Karpas-422 (cell line): Measurements from ENCODE around the gene DRAM1. TPM values are rescaled to one million over a fixed set of nuclear protein-coding genes. Genes with fewer than 3 reads are reported as not detected.
A peak's percentile ranks its signal among the peaks of the same experiment; 100 is the strongest.
"Not testable (repeated sequence)": the region's sequence is repeated elsewhere in the genome, so short reads cannot be mapped to it uniquely, and the experiment has no call there.

Experiments used
- DNase-seq: peaks from one replicate; pipeline ENCODE4 v3.0.0-alpha.2; 2015
- H2AFZ ChIP-seq: fragments of 200-600 bp; sonication (generic); 2 replicates; pipeline ENCODE4 v1.6.1; 2014; ENCODE audit warnings: antibody characterized with exemption, low read length, mixed read lengths
- H3K27ac ChIP-seq: fragments of 200-600 bp; sonication (generic); 2 replicates; pipeline ENCODE4 v1.5.1; 2014; ENCODE audit warnings: mild to moderate bottlenecking, low read length, moderate library complexity
- H3K27me3 ChIP-seq: fragments of 200-600 bp; sonication (generic); 2 replicates; pipeline ENCODE4 v1.6.1; 2014; ENCODE audit warnings: low read length, mixed read lengths
- H3K36me3 ChIP-seq: fragments of 200-600 bp; sonication (generic); 2 replicates; pipeline ENCODE4 v1.6.1; 2014; ENCODE audit warnings: low read length, mixed read lengths; ENCODE audit not compliant: insufficient read depth
- H3K4me1 ChIP-seq: fragments of 200-600 bp; sonication (generic); 2 replicates; pipeline ENCODE4 v1.6.1; 2014; ENCODE audit warnings: mild to moderate bottlenecking, low read length, mixed read lengths
- H3K4me2 ChIP-seq: fragments of 200-600 bp; sonication (generic); 2 replicates; pipeline ENCODE4 v1.6.1; 2014; ENCODE audit warnings: low read length, low read depth, mild to moderate bottlenecking; ENCODE audit not compliant: poor library complexity, severe bottlenecking
- H3K4me3 ChIP-seq: fragments of 200-600 bp; sonication (generic); 2 replicates; pipeline ENCODE4 v1.5.1; 2014; ENCODE audit warnings: mild to moderate bottlenecking, antibody characterized with exemption, low read length, mixed read lengths
- H3K79me2 ChIP-seq: fragments of 200-600 bp; sonication (generic); 2 replicates; pipeline ENCODE4 v1.6.1; 2014; ENCODE audit warnings: mild to moderate bottlenecking, low read length, mixed read lengths
- H3K9ac ChIP-seq: fragments of 200-600 bp; sonication (generic); 2 replicates; pipeline ENCODE4 v1.6.0; 2014; ENCODE audit warnings: low read length
- H3K9me2 ChIP-seq: fragments of 200-600 bp; sonication (generic), shearing (Covaris generic); replicated peaks from 2 replicates; pipeline ENCODE4 v1.6.0; 2014; ENCODE audit warnings: mild to moderate bottlenecking, low read length, moderate library complexity; ENCODE audit not compliant: insufficient read depth
- H3K9me3 ChIP-seq: fragments of 300-700, 200-600 bp; sonication (generic); 2 replicates; pipeline ENCODE4 v1.6.1; 2014; ENCODE audit warnings: low read length, mixed read lengths
- H4K20me1 ChIP-seq: fragments of 200-600 bp; sonication (generic); 2 replicates; pipeline ENCODE4 v1.6.1; 2014; ENCODE audit warnings: mild to moderate bottlenecking, antibody characterized with exemption, low read length, low read depth; ENCODE audit not compliant: insufficient read depth
- total RNA-seq: library from RNA; depleted of rRNA; stranded (reverse); fragments of >200 nt; shearing (Covaris generic); gene quantifications from 2 replicates; pipeline ENCODE4 v1.2.3, GENCODE V29; 2014; ENCODE audit warnings: low replicate concordance

The DRAM1 gene
- total RNA-seq, 1 experiment from 2014 or later, result not detected

- Histone ChIP-seq H3K9me2 (no peaks in the 10 kb centered on the region), H4K20me1 (no peaks in the 10 kb centered on the region), H3K27ac (no peak overlapping the region), H3K4me1 (no peaks in the 10 kb centered on the region), H3K36me3 (no peaks in the 10 kb centered on the region), H3K9me3 (no peaks in the 10 kb centered on the region), H3K79me2 (no peaks in the 10 kb centered on the region), H3K4me3 (no peak overlapping the region), H3K9ac (no peak overlapping the region), H2AFZ (no peak overlapping the region), H3K27me3 (no peaks in the 10 kb centered on the region), H3K4me2 (no peak overlapping the region)
- DNase-seq, result no peak
Measured at GRCh38 chr12:101902641-101903040, 25.3 kb downstream of the DRAM1 start.

- no peak for DNase-seq
- Histone ChIP-seq H3K79me2 (no peaks in the 10 kb centered on the region), H3K9me3 (no peaks in the 10 kb centered on the region), H4K20me1 (no peaks in the 10 kb centered on the region), H3K9me2 (no peaks in the 10 kb centered on the region), H3K9ac (no peak overlapping the region), H2AFZ (no peak overlapping the region), H3K27me3 (no peaks in the 10 kb centered on the region), H3K4me1 (peaks cover 7% of the 10 kb centered on the region; the same call in 1 of the 2 replicates), H3K36me3 (no peaks in the 10 kb centered on the region), H3K4me3 (no peak overlapping the region), H3K27ac (no peak overlapping the region), H3K4me2 (no peak overlapping the region)
Measured at GRCh38 chr12:101906226-101906625, 28.8 kb downstream of the DRAM1 start.

- H3K9ac ChIP-seq, result no peak overlapping the region
- H3K27me3 ChIP-seq, result no peaks in the 10 kb centered on the region
- H3K9me2 ChIP-seq, result no peaks in the 10 kb centered on the region
- H4K20me1 ChIP-seq, result no peaks in the 10 kb centered on the region
- peaks cover 7% of the 10 kb centered on the region; the same call in 1 of the 2 replicates for H3K4me1 ChIP-seq
- H3K36me3 ChIP-seq, result no peaks in the 10 kb centered on the region
- H3K9me3 ChIP-seq, result no peaks in the 10 kb centered on the region
- no peak overlapping the region for H2AFZ ChIP-seq
- H3K79me2 ChIP-seq, result no peaks in the 10 kb centered on the region
- no peak overlapping the region for H3K4me2 ChIP-seq
- DNase-seq, result no peak
- no peak overlapping the region for H3K4me3 ChIP-seq
- H3K27ac ChIP-seq, result no peak overlapping the region
Measured at GRCh38 chr12:101908395-101908794, 31.0 kb downstream of the DRAM1 start.

- Histone ChIP-seq H3K79me2 (no peaks in the 10 kb centered on the region), H3K9me2 (no peaks in the 10 kb centered on the region), H2AFZ (no peak overlapping the region), H3K4me3 (peak overlapping the region; percentile 6; the same call in 1 of the 2 replicates), H3K9ac (peak overlapping the region; percentile 12; the same call in 1 of the 2 replicates), H3K4me2 (peak overlapping the region; percentile 36), H3K27me3 (no peaks in the 10 kb centered on the region), H3K27ac (no peak overlapping the region), H3K36me3 (no peaks in the 10 kb centered on the region), H3K4me1 (peaks cover 7% of the 10 kb centered on the region; the same call in 1 of the 2 replicates), H3K9me3 (no peaks in the 10 kb centered on the region), H4K20me1 (no peaks in the 10 kb centered on the region)
- DNase-seq, result no peak
Measured at GRCh38 chr12:101909646-101910045, 32.3 kb downstream of the DRAM1 start.

GRCh38 chr12:101915841-101916240 is 38.5 kb downstream of the DRAM1 start:
- H2AFZ ChIP-seq, result no peak overlapping the region
- no peak for DNase-seq
- no peaks in the 10 kb centered on the region for H3K27me3 ChIP-seq
- peaks cover 5% of the 10 kb centered on the region; the same call in 1 of the 2 replicates for H3K4me1 ChIP-seq
- H3K9ac ChIP-seq, result no peak overlapping the region
- no peak overlapping the region for H3K27ac ChIP-seq
- H3K9me2 ChIP-seq, result no peaks in the 10 kb centered on the region
- H3K4me3 ChIP-seq, result no peak overlapping the region
- H3K4me2 ChIP-seq, result no peak overlapping the region
- no peaks in the 10 kb centered on the region for H3K9me3 ChIP-seq
- no peaks in the 10 kb centered on the region for H4K20me1 ChIP-seq
- H3K79me2 ChIP-seq, result no peaks in the 10 kb centered on the region
- H3K36me3 ChIP-seq, result no peaks in the 10 kb centered on the region

GRCh38 chr12:101918805-101919204 is 41.4 kb downstream of the DRAM1 start:
- not testable (repeated sequence) for H3K36me3 ChIP-seq, H4K20me1 ChIP-seq, H2AFZ ChIP-seq, H3K4me3 ChIP-seq, DNase-seq, H3K9ac ChIP-seq, H3K9me2 ChIP-seq, H3K79me2 ChIP-seq, H3K27me3 ChIP-seq, H3K9me3 ChIP-seq, H3K4me2 ChIP-seq, H3K4me1 ChIP-seq, H3K27ac ChIP-seq

- no peak overlapping the region for H2AFZ ChIP-seq
- no peak overlapping the region for H3K4me2 ChIP-seq
- peaks cover 5% of the 10 kb centered on the region; the same call in 1 of the 2 replicates for H3K4me1 ChIP-seq
Measured at GRCh38 chr12:101919447-101919846, 42.1 kb downstream of the DRAM1 start.

GRCh38 chr12:101920906-101921305 is 43.5 kb downstream of the DRAM1 start:
- Histone ChIP-seq H3K79me2 (no peaks in the 10 kb centered on the region), H3K4me3 (no peak overlapping the region), H3K27ac (no peak overlapping the region), H2AFZ (no peak overlapping the region), H3K4me1 (peaks cover 5% of the 10 kb centered on the region; the same call in 1 of the 2 replicates), H3K36me3 (no peaks in the 10 kb centered on the region), H3K9me3 (no peaks in the 10 kb centered on the region), H3K9ac (no peak overlapping the region), H3K9me2 (no peaks in the 10 kb centered on the region), H4K20me1 (no peaks in the 10 kb centered on the region), H3K27me3 (no peaks in the 10 kb centered on the region), H3K4me2 (no peak overlapping the region)
- DNase-seq, result no peak

More at GRCh38 chr12:101919447-101919846, 42.1 kb downstream of the DRAM1 start:
- Histone ChIP-seq H3K27me3 (no peaks in the 10 kb centered on the region), H3K9ac (no peak overlapping the region), H3K4me3 (no peak overlapping the region), H3K9me3 (no peaks in the 10 kb centered on the region), H4K20me1 (no peaks in the 10 kb centered on the region), H3K27ac (no peak overlapping the region), H3K9me2 (no peaks in the 10 kb centered on the region), H3K36me3 (no peaks in the 10 kb centered on the region), H3K79me2 (no peaks in the 10 kb centered on the region)
- DNase-seq, result no peak
